GM18951 (cell line): ENCODE data around the gene DDI2.

ENCODE experiments used
- POLR2A ChIP-seq: IDR thresholded peaks from 4 replicates; pipeline ENCODE4 v1.6.1; 2011; ENCODE audit warnings: mild to moderate bottlenecking; ENCODE audit not compliant: insufficient read length, insufficient read depth; ENCODE audit errors: extremely low read depth
- in situ Hi-C: fragments of 300-500 bp; cut with MboI; formaldehyde crosslinking; loops from one replicate; pipeline ENCODE4 v1.12.0; 2022; ENCODE audit warnings: low sequenced_read_pairs, mixed read lengths, inconsistent platforms; ENCODE audit not compliant: unreplicated experiment

Gene DDI2

GRCh38 chr1:15617173-15618076, at the start of gene DDI2:
TSS of gene DDI2 (plus strand) at chr1:15617458. CDS start at chr1:15617671, 213 bp downstream.
- in situ Hi-C loops = no loop called here
- TF ChIP-seq POLR2A = peak; percentile 87

- no peak for TF ChIP-seq POLR2A
- in situ Hi-C loops = no loop called here
Measured at GRCh38 chr1:15568387-15569073, 48.7 kb upstream of the DDI2 start.

GRCh38 chr1:15570861-15571260, 46.4 kb upstream of the DDI2 start:
- in situ Hi-C loops = no loop called here

GRCh38 chr1:15571266-15571665, 46.0 kb upstream of the DDI2 start:
- TF ChIP-seq POLR2A = no peak

More at GRCh38 chr1:15570861-15571260, 46.4 kb upstream of the DDI2 start:
- TF ChIP-seq POLR2A = no peak

GRCh38 chr1:15573477-15573876, 43.8 kb upstream of the DDI2 start:
- in situ Hi-C loops = no loop called here

More at GRCh38 chr1:15571266-15571665, 46.0 kb upstream of the DDI2 start:
- in situ Hi-C loops = no loop called here

GRCh38 chr1:15574741-15575140, 42.5 kb upstream of the DDI2 start:
- TF ChIP-seq POLR2A = no peak
- in situ Hi-C loops = no loop called here

More at GRCh38 chr1:15573477-15573876, 43.8 kb upstream of the DDI2 start:
- no peak for TF ChIP-seq POLR2A

GRCh38 chr1:15575549-15576150, 41.6 kb upstream of the DDI2 start:
- no peak for TF ChIP-seq POLR2A
- in situ Hi-C loops = no loop called here

GRCh38 chr1:15577691-15578090, 39.6 kb upstream of the DDI2 start:
- in situ Hi-C loops = no loop called here
- TF ChIP-seq POLR2A = no peak

GRCh38 chr1:15578921-15579682, 38.2 kb upstream of the DDI2 start:
- in situ Hi-C loops = no loop called here
- no peak for TF ChIP-seq POLR2A

GRCh38 chr1:15579683-15580047, 37.6 kb upstream of the DDI2 start:
- in situ Hi-C loops = no loop called here
- TF ChIP-seq POLR2A = no peak

GRCh38 chr1:15583016-15583706, 34.1 kb upstream of the DDI2 start:
- TF ChIP-seq POLR2A = no peak
- in situ Hi-C loops = no loop called here
